Endothelial cell of umbilical vein (primary cell): ENCODE data around the gene POR.

Experiments
- EZH2 ChIP-seq: IDR thresholded peaks from 2 replicates; pipeline ENCODE4 v1.6.1; 2012; ENCODE audit warnings: borderline replicate concordance, low read depth, mild to moderate bottlenecking, moderate library complexity, low read length, inconsistent platforms; ENCODE audit not compliant: severe bottlenecking
- JUN ChIP-seq: IDR thresholded peaks from 2 replicates; pipeline ENCODE4 v1.6.1; 2011; ENCODE audit warnings: borderline replicate concordance, low read depth; ENCODE audit not compliant: insufficient read length, insufficient read depth
- POLR2A ChIP-seq: IDR thresholded peaks from 2 replicates; pipeline ENCODE4 v1.6.1; 2012; ENCODE audit warnings: low read depth, mild to moderate bottlenecking, control low read depth, low read length
- POLR2AphosphoS5 ChIP-seq: IDR thresholded peaks from 2 replicates; pipeline ENCODE4 v1.6.1; 2012; ENCODE audit warnings: low read depth, mild to moderate bottlenecking, control low read depth, low read length, moderate library complexity; ENCODE audit not compliant: insufficient read depth
- TF ChIP-seq, protein P1 (sequence below), 2 donors: IDR thresholded peaks; 1 replicate in 1 of 2; 2 replicates in 1 of 2; pipeline ENCODE4 v1.5.1; 2011; ENCODE audit warnings: low read length in 2 of 2, mild to moderate bottlenecking in 2 of 2, moderate library complexity in 2 of 2, control low read depth in 1 of 2, inconsistent platforms in 1 of 2, low read depth in 1 of 2; ENCODE audit not compliant: insufficient read depth in 1 of 2; ENCODE audit errors: extremely low read depth in 1 of 2
- TF ChIP-seq, protein P2 (sequence below): IDR thresholded peaks from 2 replicates; pipeline ENCODE4 v1.6.1; 2011; ENCODE audit not compliant: insufficient read depth, insufficient read length

DNA sequence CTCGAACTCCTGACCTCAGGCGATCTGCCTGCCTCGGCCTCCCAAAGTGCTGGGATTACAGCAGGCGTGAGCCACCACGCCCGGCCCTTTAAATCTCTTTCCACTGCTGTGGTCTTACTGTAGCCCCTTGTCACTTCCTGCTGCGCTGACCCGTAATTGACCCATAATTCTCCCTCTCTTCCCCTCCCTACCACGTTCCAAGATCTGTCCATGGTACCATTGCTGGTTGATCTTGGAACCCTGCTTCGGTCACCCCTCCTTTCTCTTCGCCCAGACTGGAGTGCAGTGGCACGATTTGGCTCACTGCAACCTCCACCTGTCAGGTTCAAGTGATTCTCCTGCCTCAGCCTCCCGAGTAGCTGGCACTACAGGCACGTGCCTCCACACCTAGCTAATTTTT lies 6.5 kb downstream of the POR start:
- TF ChIP-seq, protein P1, sequence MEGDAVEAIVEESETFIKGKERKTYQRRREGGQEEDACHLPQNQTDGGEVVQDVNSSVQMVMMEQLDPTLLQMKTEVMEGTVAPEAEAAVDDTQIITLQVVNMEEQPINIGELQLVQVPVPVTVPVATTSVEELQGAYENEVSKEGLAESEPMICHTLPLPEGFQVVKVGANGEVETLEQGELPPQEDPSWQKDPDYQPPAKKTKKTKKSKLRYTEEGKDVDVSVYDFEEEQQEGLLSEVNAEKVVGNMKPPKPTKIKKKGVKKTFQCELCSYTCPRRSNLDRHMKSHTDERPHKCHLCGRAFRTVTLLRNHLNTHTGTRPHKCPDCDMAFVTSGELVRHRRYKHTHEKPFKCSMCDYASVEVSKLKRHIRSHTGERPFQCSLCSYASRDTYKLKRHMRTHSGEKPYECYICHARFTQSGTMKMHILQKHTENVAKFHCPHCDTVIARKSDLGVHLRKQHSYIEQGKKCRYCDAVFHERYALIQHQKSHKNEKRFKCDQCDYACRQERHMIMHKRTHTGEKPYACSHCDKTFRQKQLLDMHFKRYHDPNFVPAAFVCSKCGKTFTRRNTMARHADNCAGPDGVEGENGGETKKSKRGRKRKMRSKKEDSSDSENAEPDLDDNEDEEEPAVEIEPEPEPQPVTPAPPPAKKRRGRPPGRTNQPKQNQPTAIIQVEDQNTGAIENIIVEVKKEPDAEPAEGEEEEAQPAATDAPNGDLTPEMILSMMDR (IDR thresholded peaks at IDR 0.05; ENCODE audit: extremely low read depth in 1 of 2, insufficient read depth in 1 of 2, low read depth in 1 of 2, low read length in 2 of 2): no peak
- TF ChIP-seq JUN: no peak
- no peak for TF ChIP-seq POLR2A
- TF ChIP-seq EZH2: no peak
- TF ChIP-seq POLR2AphosphoS5: no peak
- TF ChIP-seq, protein P2, sequence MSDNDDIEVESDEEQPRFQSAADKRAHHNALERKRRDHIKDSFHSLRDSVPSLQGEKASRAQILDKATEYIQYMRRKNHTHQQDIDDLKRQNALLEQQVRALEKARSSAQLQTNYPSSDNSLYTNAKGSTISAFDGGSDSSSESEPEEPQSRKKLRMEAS: no peak
